IPS-18a (cell line): ENCODE measurements around the gene GCM1.

Source experiments
- H3K27ac ChIP-seq: one replicate; pipeline ENCODE4 v1.5.1; 2013; ENCODE audit warnings: low read length
- H3K27me3 ChIP-seq: one replicate; pipeline ENCODE4 v1.6.1; 2013; ENCODE audit warnings: mild to moderate bottlenecking, low read length; ENCODE audit not compliant: control insufficient read depth, insufficient read depth
- H3K36me3 ChIP-seq: one replicate; pipeline ENCODE4 v1.6.1; 2013; ENCODE audit warnings: low read depth, low read length; ENCODE audit not compliant: control insufficient read depth
- H3K4me1 ChIP-seq: one replicate; pipeline ENCODE4 v1.6.1; 2013; ENCODE audit warnings: low read depth, low read length; ENCODE audit not compliant: control insufficient read depth
- H3K4me3 ChIP-seq: one replicate; pipeline ENCODE4 v1.5.1; 2013; ENCODE audit warnings: low read length
- H3K9ac ChIP-seq: one replicate; pipeline ENCODE4 v1.6.1; 2013; ENCODE audit warnings: mild to moderate bottlenecking, low read length, moderate library complexity
- H3K9me3 ChIP-seq: one replicate; pipeline ENCODE4 v1.6.1; 2013; ENCODE audit warnings: low read depth, low read length; ENCODE audit not compliant: control insufficient read depth

GCM1 gene

DNA sequence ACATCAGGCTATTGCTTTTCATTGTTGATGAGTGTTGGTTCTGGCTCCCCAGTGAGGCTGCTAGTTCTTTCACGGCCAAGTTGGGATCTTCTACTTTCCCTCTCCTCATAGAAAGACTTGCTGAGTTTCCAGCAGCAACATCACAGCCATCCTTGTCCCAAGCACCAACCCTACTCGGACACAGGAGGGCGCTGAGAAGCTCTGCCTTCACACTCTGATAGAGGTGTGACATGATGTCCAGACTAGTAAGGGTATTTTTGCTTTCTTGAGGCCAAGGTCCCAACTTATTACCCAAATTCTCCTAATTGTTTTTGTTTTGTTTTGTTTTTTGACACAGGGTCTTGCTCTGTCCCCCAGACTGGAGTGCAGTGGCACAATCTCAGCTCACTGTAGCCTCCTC lies 3.0 kb upstream of the GCM1 start:
- Histone ChIP-seq H3K4me3 (no peak overlapping the region), H3K4me1 (no peaks in the 10 kb centered on the region), H3K27ac (no peak overlapping the region), H3K27me3 (no peaks in the 10 kb centered on the region), H3K9ac (no peak overlapping the region), H3K9me3 (no peaks in the 10 kb centered on the region), H3K36me3 (no peaks in the 10 kb centered on the region)

DNA sequence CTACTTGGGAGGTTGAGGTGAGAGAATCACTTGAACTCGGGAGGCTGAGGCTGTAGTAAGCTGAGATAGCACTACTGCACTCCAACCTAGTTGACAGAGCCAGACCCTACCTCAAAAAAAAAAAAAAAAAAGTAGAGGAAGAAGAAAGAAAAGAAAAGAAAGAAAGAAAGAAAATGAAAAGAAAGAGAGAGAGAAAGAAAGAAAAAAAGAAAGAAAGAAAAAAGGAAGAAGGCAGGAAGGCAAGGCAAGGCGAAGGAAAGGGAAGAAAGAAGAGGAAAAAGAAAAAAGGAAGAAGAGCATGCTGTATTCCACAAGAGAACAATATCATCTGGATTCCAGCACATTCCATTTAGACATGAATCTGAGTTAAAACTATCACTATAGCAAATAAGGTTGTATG lies 3.8 kb downstream of the GCM1 start:
- H3K9ac ChIP-seq = no peak overlapping the region
- peaks cover 4% of the 10 kb centered on the region for H3K4me1 ChIP-seq
- H3K36me3 ChIP-seq = no peaks in the 10 kb centered on the region
- no peaks in the 10 kb centered on the region for H3K27me3 ChIP-seq
- H3K9me3 ChIP-seq = no peaks in the 10 kb centered on the region
- no peak overlapping the region for H3K4me3 ChIP-seq
- H3K27ac ChIP-seq = no peak overlapping the region

DNA sequence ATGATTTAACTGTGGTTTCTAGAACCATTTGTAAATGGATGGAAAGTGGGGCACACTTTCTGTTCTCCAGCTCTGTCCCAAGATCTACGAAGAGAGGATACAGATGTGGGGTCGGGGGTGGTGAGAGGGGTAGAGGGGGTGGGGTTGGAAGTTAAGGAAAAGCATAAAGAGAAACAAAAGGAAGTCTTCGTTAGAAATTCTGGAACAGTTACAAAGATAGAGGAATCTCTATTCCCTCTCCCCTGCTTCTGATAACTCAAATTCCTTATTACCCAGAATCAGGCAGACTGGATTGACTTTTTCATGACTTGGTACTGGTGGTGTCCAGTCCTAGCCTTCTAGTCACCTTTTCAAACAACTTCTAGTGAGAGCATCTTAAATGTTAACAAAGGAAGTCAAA lies 4.9 kb downstream of the GCM1 start:
- Histone ChIP-seq H3K27ac (no peak overlapping the region), H3K4me3 (no peak overlapping the region), H3K4me1 (peaks cover 4% of the 10 kb centered on the region), H3K9me3 (no peaks in the 10 kb centered on the region), H3K27me3 (no peaks in the 10 kb centered on the region), H3K9ac (no peak overlapping the region), H3K36me3 (no peaks in the 10 kb centered on the region)

DNA sequence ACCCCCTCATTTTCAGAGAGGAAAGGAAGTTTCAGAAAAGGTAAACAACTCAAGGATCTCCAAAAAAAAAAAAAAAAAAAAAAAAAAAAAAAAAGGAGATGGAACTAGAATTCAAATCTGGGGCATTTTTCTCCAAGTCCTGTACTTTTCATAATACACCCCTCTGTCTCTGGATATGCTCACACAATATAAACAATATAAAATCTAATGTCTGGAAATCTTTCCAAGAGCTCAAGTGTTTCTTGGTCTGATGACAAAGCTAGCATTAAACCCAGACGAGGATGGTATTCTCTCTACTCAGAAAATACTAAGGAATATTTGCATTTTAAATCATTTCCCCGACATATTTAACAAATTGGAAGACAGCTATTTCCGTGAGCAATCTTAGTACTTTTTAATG lies 5.8 kb downstream of the GCM1 start:
- H3K9me3 ChIP-seq = no peaks in the 10 kb centered on the region
- H3K27me3 ChIP-seq = no peaks in the 10 kb centered on the region
- H3K4me1 ChIP-seq = peaks cover 4% of the 10 kb centered on the region

DNA sequence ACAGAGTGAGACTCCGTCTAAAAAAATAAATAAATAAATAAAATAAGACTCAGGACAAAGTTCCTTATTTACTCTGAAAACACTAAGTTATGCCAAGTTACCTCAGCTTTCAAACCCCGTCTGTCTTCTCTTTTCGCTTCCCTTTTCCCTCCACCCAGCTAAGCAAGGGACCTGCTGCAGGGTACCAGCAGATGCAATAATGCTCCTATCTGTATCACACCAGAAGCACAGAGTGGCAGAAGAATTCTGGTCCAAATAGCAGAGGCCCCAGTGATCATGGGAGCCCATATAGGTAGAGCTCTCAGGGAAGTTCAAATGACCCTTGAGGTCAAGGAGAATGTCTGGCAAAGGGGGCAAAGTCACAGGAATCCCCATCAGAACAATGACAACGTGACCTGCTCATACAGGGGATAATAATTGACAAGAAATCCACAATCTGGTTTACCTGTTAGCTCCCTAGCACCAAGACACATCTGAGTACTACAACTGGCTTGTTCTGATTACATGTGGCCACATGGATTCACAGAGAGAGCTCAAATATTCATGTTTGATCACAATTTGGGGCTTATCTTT lies 8.7 kb downstream of the GCM1 start:
- no peak overlapping the region for H3K27ac ChIP-seq
- no peaks in the 10 kb centered on the region for H3K9me3 ChIP-seq
- no peak overlapping the region for H3K9ac ChIP-seq
- H3K4me3 ChIP-seq = no peak overlapping the region
- no peaks in the 10 kb centered on the region for H3K36me3 ChIP-seq
- H3K4me1 ChIP-seq = peaks cover 2% of the 10 kb centered on the region
- no peaks in the 10 kb centered on the region for H3K27me3 ChIP-seq

More for the DNA sequence above, 5.8 kb downstream of the GCM1 start:
- Histone ChIP-seq H3K4me3 (no peak overlapping the region), H3K36me3 (no peaks in the 10 kb centered on the region), H3K9ac (no peak overlapping the region), H3K27ac (no peak overlapping the region)

DNA sequence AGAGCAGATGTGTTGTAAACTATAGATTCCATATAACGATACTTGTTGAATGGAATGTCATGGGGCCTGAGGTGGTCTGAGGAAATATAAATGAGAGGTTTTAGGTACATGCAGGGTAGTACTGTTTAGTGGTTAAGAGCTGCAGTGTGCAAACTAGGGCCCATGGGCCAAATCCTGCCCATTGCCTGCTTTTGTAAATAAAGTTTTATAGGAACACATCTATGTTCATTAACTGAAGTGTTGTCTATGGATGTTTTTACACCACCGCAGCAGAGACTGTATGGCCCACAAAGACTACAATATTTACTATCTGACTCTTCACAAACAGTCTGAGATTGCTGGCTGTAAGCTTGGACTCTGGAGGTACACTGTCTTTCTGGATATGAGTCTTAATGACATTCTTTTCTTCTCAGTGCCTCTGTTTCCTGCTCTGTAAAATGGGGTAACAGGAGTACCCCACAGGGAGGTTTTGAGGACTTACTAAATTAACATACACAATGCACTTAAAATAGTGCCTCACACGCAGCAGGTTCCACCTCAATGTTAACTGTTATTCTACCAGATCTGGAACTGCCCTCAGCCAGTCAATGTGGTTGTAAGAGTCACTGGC lies 12.5 kb downstream of the GCM1 start:
- no peaks in the 10 kb centered on the region for H3K36me3 ChIP-seq
- H3K27ac ChIP-seq = no peak overlapping the region
- no peak overlapping the region for H3K9ac ChIP-seq
- no peak overlapping the region for H3K4me3 ChIP-seq
- no peaks in the 10 kb centered on the region for H3K27me3 ChIP-seq
- H3K4me1 ChIP-seq = no peaks in the 10 kb centered on the region
- no peaks in the 10 kb centered on the region for H3K9me3 ChIP-seq

DNA sequence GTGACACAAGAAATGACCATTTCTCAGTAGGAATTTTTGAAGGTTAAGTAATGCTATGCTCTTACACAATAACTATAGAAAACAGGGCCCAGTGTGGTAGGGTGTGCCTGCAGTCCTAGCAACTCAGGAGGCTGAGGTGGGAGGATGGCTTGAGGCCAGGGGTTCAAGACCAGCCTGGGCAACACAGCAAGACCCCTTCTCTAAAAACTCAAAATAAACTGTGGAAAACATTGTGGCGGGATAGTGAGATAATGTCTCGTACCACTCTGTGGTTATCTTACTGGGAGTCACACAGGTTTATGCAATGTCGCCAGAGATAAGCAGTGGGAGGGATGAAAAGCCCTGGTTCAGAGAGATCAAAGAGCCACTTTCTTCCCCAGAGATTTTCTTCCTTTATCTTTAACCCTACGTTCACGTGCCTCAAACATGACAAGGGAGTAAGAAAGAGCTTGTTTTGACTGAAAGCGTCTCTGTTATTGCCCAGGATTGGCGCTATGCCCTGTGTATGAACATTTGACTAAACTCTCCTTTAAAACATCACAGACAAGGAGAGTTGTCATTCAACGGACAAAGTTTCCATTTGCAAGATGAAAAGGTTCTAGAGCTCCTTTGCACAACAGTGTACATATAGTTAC lies 13.9 kb downstream of the GCM1 start:
- Histone ChIP-seq H3K9me3 (no peaks in the 10 kb centered on the region), H3K4me1 (no peaks in the 10 kb centered on the region), H3K9ac (no peak overlapping the region), H3K27me3 (no peaks in the 10 kb centered on the region), H3K27ac (no peak overlapping the region), H3K4me3 (no peak overlapping the region), H3K36me3 (no peaks in the 10 kb centered on the region)

DNA sequence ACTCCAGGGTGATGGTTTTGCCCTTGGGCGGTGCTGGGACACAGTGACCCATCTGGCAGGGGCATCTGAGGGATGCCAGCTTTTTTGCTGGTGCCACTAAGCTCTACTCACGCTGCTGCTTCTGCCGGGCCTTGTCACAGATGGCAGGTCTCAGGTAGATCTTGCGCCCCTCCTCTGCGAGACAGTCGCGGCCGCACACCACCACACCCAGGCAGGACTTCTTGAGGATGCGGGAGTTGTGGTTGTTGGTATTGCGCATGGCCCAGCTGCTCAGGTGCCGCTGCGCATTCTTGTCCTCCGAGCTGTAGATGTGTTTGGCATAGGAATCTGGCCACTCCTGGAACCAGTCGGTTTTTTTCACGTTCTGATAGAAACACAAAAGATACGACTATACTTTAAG lies 14.7 kb downstream of the GCM1 start:
- H3K36me3 ChIP-seq = no peaks in the 10 kb centered on the region
- H3K4me3 ChIP-seq = no peak overlapping the region
- no peaks in the 10 kb centered on the region for H3K9me3 ChIP-seq
- no peak overlapping the region for H3K9ac ChIP-seq
- no peaks in the 10 kb centered on the region for H3K4me1 ChIP-seq
- no peaks in the 10 kb centered on the region for H3K27me3 ChIP-seq
- H3K27ac ChIP-seq = no peak overlapping the region

DNA sequence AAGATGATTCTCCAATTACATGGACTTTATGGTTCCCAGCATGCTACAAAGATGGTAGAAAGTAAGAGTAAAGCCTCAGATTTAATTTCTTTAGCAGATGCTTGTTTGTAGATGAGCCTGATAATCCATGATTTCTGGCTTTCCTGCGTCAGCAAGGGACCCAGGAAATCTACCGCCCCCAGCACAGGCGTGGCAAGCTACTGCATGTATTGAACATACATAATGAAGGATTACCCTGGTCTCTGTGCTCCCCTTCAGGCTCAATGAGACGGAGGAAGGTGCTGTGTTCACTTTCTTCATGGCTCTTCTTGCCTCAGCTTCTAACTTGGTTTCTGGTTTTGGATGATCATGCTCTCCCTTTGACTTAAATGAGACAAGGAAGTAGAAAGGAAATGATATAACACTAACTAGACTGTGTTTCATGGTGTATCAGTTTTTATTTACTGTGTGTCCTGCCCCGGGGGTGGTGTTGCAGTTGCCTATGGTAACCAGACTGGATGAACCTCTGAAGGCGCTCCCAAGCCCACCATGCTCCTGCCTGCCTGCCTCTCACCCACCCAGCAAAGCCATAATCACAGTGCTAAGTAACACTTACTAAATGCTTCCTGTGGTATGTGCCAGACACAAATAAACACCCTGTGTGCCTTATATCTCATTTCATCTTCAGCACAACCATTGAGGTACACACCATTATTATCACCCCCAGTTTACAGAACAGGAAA lies 17.9 kb downstream of the GCM1 start:
- Histone ChIP-seq H3K4me3 (no peak overlapping the region), H3K9me3 (no peaks in the 10 kb centered on the region), H3K9ac (no peak overlapping the region), H3K4me1 (no peaks in the 10 kb centered on the region), H3K27ac (no peak overlapping the region), H3K36me3 (no peaks in the 10 kb centered on the region), H3K27me3 (no peaks in the 10 kb centered on the region)

DNA sequence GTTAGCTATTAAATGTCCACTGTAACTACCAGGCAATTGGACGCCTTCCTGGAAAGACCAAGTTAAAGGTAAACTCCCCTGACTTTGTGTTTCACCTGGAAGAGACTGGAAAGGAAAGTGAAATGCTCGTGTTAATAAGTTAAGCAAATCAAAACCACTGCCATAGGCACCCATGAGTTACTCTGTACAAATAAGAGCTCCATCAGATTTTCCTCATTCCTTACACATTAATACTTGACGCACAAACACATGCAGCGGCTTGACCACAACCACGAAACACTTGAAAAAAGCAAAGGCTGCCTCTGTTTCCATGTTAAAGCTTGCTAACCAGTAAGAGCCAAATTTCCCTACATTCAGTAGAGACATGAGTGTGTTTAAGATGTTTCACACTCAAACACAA lies 19.8 kb downstream of the GCM1 start:
- Histone ChIP-seq H3K9me3 (no peaks in the 10 kb centered on the region), H3K27ac (no peak overlapping the region), H3K27me3 (no peaks in the 10 kb centered on the region), H3K9ac (no peak overlapping the region), H3K36me3 (no peaks in the 10 kb centered on the region), H3K4me3 (no peak overlapping the region), H3K4me1 (no peaks in the 10 kb centered on the region)

DNA sequence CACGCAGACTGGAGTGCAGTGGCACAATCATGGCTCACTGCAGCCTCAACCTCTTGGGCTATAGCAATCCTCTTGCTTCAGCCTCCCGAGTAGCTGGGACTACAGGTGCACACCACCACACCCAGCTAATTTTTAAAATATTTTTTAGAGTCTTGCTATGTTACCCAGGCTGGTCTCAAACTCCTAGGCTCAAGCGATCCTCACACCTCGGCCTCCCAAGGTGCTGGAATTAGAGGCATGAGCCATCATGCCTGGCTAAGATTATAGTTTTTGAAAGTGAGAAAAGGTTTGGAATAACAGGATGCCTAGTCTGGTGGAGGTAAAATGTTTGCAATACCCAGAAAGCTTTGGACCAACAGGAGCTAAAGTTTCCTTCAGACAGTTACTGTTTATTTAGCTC lies 23.4 kb downstream of the GCM1 start:
- no peaks in the 10 kb centered on the region for H3K36me3 ChIP-seq
- no peaks in the 10 kb centered on the region for H3K27me3 ChIP-seq
- H3K4me3 ChIP-seq = no peak overlapping the region
- H3K27ac ChIP-seq = no peak overlapping the region
- H3K9ac ChIP-seq = no peak overlapping the region
- H3K9me3 ChIP-seq = no peaks in the 10 kb centered on the region
- H3K4me1 ChIP-seq = peaks cover 7% of the 10 kb centered on the region
